Fibroblast of lung (primary cell): ENCODE results near the gene IFT57.

ENCODE experiments used
- CTCF ChIP-seq, 2 donors: IDR thresholded peaks in 1 of 2; conservative IDR thresholded peaks in 1 of 2; 1 replicate in 1 of 2; 2 replicates in 1 of 2; pipeline ENCODE4 v1.5.1; 2011 to 2012; ENCODE audit warnings: low read length in 2 of 2, control low read depth in 1 of 2, inconsistent platforms in 1 of 2, low read depth in 1 of 2, mild to moderate bottlenecking in 1 of 2
- EZH2 ChIP-seq: IDR thresholded peaks from 2 replicates; pipeline ENCODE4 v1.5.1; 2012; ENCODE audit warnings: low read length, control low read depth, mild to moderate bottlenecking; ENCODE audit errors: missing control alignments

- TF ChIP-seq EZH2 = no peak
- TF ChIP-seq CTCF (conservative IDR thresholded peaks at IDR 0.05 in 1 of 2, IDR thresholded peaks at IDR 0.05 in 1 of 2; ENCODE audit: low read depth in 1 of 2, low read length in 2 of 2) = no peak
Measured at GRCh38 chr3:108223928-108224327, 1.7 kb upstream of the IFT57 start.
